NCI-H1694 (cell line): ENCODE results near the gene LRRC51.
"Not testable (repeated sequence)": the region's sequence is repeated elsewhere in the genome, so short reads cannot be mapped to it uniquely, and the experiment has no call there.

Experiments used
- DNase-seq: peaks from one replicate; lab custom pipeline; 2025; lab: John Stamatoyannopoulos, UW

Gene LRRC51

DNA sequence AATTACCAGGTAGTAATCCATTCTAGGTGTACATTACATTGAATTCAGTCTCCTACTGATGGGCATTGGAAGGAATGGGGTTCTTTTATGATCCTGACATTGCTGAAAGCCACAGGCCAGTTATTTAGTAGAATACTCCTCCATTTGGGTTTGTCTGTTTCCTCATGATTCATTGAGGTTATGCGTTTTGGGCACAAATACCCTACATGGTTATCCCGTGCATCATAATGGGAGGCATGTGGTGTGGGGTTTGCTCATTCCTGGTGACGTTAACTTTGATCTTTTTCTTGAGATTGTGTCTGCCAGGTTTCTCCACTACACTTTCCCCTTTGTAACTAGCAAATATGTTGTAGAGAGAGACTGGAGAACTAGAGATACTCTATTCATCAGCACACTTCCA, 60.4 kb downstream of the LRRC51 start:
- DNase-seq, result no peak

DNA sequence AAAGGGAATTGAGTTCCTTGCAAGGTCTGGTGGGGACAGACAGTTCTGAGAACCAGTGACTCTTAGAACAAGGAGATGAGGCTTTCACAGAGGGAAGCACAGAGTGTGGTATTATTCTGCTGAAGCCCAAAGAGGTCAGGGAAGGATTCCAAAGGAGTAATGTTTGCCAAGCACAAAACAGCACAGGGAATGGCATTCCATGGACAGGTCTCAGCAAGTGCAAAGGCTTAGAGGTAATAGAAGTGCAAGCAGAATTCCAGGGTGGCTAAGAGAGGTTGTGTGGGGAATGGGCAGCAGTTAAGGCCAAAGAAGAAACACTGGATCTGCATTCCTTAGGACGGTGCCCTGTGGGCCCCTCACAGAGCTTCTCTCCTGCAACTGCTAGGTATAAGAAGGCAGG, 61.4 kb downstream of the LRRC51 start:
- not testable (repeated sequence) for DNase-seq

DNA sequence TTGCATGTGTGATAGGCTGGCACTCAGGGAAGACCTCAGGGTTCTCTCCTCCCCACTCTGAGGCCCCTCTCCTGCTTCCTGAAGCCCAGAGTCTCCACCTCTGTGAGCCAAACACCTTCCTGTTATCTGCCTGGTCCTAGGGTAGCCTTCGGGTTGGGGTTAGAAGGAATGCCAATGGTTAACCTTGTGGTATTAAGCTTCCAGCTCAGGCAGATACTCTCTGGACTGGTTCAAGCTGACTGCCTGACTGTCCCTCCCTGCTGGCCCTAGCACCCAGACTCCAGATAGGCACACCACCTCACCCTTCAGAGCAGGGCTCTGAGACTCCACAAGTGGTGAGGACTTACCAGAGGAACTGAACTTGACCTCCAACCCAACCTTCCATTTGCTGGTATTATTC, 61.9 kb downstream of the LRRC51 start:
- not testable (repeated sequence) for DNase-seq

DNA sequence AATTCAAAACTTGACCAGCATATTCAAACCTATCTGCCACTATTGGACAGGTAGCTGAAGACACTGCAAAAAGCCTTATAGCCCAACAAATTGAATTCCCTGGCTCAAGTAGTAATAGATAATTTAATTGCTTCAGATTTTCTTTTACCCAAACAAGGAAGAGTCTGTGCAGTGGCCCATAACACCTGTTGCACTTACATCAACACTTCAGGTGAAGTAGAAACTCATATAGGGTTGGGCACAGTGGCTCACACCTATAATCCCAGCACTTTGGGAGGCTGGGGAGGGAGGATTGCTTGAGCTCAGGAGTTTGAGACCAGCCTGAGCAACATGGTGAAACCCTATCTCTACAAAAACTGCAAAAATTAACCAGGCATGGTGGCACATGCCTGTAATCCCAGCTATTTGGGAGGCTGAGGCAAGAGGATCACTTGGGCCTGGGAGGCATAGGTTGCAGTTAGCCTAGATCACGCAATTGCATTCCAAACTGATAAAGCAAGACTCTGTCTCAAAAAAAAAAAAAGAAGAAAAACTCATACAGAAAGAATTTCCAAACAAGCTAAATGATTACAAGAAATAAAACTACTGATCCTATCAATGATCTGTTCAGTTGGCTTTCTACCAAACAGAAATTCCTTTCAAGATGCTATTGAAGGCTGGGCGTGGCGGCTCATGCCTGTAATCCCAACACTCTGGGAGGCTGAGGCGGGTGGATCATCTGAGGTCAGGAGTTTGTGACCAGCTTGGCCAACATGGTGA, 64.3 kb downstream of the LRRC51 start:
- DNase-seq, result no peak
